D721Med (cell line): ENCODE data around the gene VEPH1.

ENCODE experiments used
- DNase-seq: peaks from one replicate; pipeline ENCODE4 v3.0.0; 2011; ENCODE audit warnings: low spot score; ENCODE audit not compliant: insufficient read length
- FAIRE-seq: peaks from 2 replicates; lab custom pipeline; 2011; peaks lifted over from hg19 to GRCh38; lab: Jason Lieb, UNC
- TF ChIP-seq, protein P1 (sequence below): IDR thresholded peaks from 2 replicates; pipeline ENCODE4 v1.5.1; 2012; ENCODE audit warnings: mild to moderate bottlenecking, control low read depth; ENCODE audit not compliant: insufficient read depth; ENCODE audit errors: missing control alignments

VEPH1 gene

DNA sequence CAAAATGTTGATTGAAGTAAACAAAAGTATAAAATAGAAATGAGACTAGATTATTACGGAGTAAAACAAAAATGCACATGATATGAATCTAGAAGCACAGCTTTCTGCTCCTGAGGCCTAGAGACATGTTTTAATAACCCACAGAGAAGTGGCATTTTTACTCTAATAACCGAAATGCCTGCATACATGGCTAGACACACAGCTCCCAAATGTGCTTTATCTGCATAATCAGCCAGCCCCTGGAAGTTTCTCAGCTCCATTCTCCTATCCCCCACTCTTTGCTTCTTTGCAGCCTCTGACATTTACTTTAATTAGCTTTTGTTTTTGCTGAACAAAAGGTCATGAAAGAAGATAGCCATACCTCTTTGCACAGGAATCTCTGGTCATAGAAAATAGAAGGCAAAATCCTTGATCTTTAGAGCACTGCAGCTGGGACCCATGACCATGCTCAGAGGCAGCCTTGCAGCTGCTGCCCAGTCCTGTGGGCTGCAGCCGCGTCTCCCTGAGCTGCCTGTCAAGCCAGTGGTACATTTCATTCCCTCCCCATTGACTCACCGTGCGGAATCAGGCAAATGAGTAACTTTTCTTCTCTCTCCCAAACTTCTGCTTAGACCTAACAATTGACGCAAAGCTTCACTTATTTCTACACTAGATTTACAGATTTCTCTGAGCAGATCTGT is at the start of gene VEPH1:
Gene VEPH1, minus strand, starts transcription at position 501 of the 680 bp plus-strand sequence. CDS start 8,067 bp downstream, outside the sequence.
- TF ChIP-seq, protein P1, sequence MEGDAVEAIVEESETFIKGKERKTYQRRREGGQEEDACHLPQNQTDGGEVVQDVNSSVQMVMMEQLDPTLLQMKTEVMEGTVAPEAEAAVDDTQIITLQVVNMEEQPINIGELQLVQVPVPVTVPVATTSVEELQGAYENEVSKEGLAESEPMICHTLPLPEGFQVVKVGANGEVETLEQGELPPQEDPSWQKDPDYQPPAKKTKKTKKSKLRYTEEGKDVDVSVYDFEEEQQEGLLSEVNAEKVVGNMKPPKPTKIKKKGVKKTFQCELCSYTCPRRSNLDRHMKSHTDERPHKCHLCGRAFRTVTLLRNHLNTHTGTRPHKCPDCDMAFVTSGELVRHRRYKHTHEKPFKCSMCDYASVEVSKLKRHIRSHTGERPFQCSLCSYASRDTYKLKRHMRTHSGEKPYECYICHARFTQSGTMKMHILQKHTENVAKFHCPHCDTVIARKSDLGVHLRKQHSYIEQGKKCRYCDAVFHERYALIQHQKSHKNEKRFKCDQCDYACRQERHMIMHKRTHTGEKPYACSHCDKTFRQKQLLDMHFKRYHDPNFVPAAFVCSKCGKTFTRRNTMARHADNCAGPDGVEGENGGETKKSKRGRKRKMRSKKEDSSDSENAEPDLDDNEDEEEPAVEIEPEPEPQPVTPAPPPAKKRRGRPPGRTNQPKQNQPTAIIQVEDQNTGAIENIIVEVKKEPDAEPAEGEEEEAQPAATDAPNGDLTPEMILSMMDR, result no peak
- FAIRE-seq (no peak), DNase-seq (no peak)

DNA sequence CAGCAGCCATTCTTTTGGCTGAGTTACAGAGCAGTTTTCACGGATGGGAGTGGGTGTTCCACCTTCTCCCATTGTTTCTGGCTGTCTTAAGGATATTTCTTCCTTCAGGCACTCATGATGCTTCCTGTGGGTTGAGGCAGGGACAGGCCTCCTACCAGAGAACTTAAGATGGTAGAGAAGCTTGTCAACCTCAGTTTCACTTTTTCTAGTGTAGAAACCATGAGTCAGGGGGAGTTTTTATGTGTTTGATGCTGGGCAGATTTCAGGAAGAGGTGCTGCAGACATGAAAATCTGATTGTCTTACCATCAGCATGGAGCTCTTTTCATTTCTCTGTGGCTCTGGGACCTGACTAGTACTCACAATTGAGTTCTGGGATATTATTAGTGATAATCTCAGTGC is 48.7 kb upstream of the VEPH1 start:
- DNase-seq, result no peak
- no peak for FAIRE-seq
- TF ChIP-seq, protein P1, result no peak

GRCh38 chr3:157549498-157549897 is 46.3 kb upstream of the VEPH1 start:
- DNase-seq (no peak), FAIRE-seq (no peak)
- TF ChIP-seq, protein P1, result no peak

GRCh38 chr3:157544501-157545130 is 41.4 kb upstream of the VEPH1 start:
- TF ChIP-seq, protein P1, result no peak
- FAIRE-seq (no peak), DNase-seq (no peak)

- TF ChIP-seq, protein P1, result no peak
- DNase-seq, result no peak
- FAIRE-seq, result no peak
Observed at GRCh38 chr3:157543501-157544035, 40.4 kb upstream of the VEPH1 start.

DNA sequence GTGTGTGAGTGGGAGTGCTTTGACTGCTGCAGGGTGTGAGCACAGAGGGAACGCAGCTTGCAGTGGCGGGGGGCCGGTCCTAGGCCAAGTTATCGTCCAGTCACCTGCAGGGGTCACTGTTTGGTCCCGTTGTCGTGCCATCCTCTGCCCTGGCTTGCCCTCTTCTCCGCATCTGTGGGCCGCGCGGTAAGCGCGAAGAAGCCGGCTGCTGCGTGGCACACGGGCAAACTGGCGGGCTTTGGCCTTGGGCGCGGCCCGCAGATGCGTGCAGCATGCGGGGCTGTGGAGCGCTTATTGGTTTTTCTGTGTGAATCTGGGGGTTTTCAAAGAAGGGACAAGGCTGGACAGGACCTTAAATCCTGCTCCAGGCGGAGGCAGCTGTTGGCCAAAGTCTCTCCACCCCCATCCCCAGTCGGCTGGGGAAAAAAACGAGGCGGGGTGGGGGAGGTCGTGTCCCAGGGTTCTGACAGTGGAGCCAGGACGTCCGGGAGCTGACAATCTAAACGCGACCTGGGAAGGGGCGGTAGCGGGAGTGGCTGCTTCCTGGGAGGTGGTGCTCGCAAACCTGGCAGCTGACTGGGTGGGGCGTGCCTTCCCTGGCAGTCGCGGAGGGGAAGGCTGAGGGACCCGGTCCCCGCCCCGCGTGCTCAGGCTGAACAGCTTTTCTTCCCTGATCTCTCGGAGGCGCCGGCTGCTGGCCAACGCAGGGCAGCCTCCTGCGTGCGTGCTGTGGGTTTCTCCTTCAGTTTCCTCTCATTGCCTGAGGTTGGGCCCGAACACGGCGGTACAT is 39.7 kb upstream of the VEPH1 start:
- TF ChIP-seq, protein P1, result no peak
- FAIRE-seq (no peak), DNase-seq (no peak)
